Measurements from ENCODE around the gene ZNF503.

Gene ZNF503

GRCh38 chr10:75401569-75402485 is at the start of gene ZNF503:
TSS of gene ZNF503 (minus strand) at chr10:75401764. CDS start at chr10:75401419, 345 bp downstream.
- DNase-seq (ENCODE audit: low read depth in 2 of 2) = no peak

GRCh38 chr10:75450644-75451640 is 49.4 kb upstream of the ZNF503 start:
- no peak for DNase-seq (ENCODE audit: low read depth in 2 of 2)

GRCh38 chr10:75450075-75450445 is 48.5 kb upstream of the ZNF503 start:
- no peak for DNase-seq (ENCODE audit: low read depth in 2 of 2)

GRCh38 chr10:75449382-75450074 is 48.0 kb upstream of the ZNF503 start:
- DNase-seq (ENCODE audit: low read depth in 2 of 2) = no peak

GRCh38 chr10:75448166-75448565 is 46.6 kb upstream of the ZNF503 start:
- DNase-seq (ENCODE audit: low read depth in 2 of 2) = no peak

- DNase-seq (ENCODE audit: low read depth in 2 of 2) = no peak
These were observed 44.9 kb upstream of the ZNF503 start for GRCh38 chr10:75446508-75446907.

GRCh38 chr10:75444781-75445386 is 43.3 kb upstream of the ZNF503 start:
- DNase-seq (ENCODE audit: low read depth in 2 of 2) = no peak

GRCh38 chr10:75443362-75443761 is 41.8 kb upstream of the ZNF503 start:
- DNase-seq (ENCODE audit: low read depth in 2 of 2) = no peak

GRCh38 chr10:75441682-75442081 is 40.1 kb upstream of the ZNF503 start:
- no peak for DNase-seq (ENCODE audit: low read depth in 2 of 2)

- DNase-seq (ENCODE audit: low read depth in 2 of 2) = no peak
These were observed 39.6 kb upstream of the ZNF503 start for GRCh38 chr10:75441196-75441595.

GRCh38 chr10:75440271-75440793 is 38.8 kb upstream of the ZNF503 start:
- DNase-seq (ENCODE audit: low read depth in 2 of 2) = no peak

GRCh38 chr10:75439811-75440210 is 38.2 kb upstream of the ZNF503 start:
- DNase-seq (ENCODE audit: low read depth in 2 of 2) = no peak

- no peak for DNase-seq (ENCODE audit: low read depth in 2 of 2)
These were observed 36.7 kb upstream of the ZNF503 start for GRCh38 chr10:75438275-75438674.

- no peak for DNase-seq (ENCODE audit: low read depth in 2 of 2)
These were observed 36.1 kb upstream of the ZNF503 start for GRCh38 chr10:75437693-75438092.

GRCh38 chr10:75436896-75437295 is 35.3 kb upstream of the ZNF503 start:
- no peak for DNase-seq (ENCODE audit: low read depth in 2 of 2)

- DNase-seq (ENCODE audit: low read depth in 2 of 2) = no peak
These were observed 33.7 kb upstream of the ZNF503 start for GRCh38 chr10:75435291-75435690.

- no peak for DNase-seq (ENCODE audit: low read depth in 2 of 2)
These were observed 32.7 kb upstream of the ZNF503 start for GRCh38 chr10:75434291-75434690.

GRCh38 chr10:75433216-75433615 is 31.7 kb upstream of the ZNF503 start:
- DNase-seq (ENCODE audit: low read depth in 2 of 2) = no peak

- no peak for DNase-seq (ENCODE audit: low read depth in 2 of 2)
These were observed 31.2 kb upstream of the ZNF503 start for GRCh38 chr10:75432763-75433162.

GRCh38 chr10:75432176-75432575 is 30.6 kb upstream of the ZNF503 start:
- DNase-seq (ENCODE audit: low read depth in 2 of 2) = no peak
